H9 (cell line): ENCODE data around the gene MBNL1. TPM values are rescaled to one million over a fixed set of nuclear protein-coding genes. Genes with fewer than 3 reads are reported as not detected.

Experiments
- DNase-seq: peaks from one replicate; pipeline ENCODE4 v3.0.0-alpha.2; 2017
- H2AFZ ChIP-seq: one replicate; pipeline ENCODE4 v1.6.1; 2013; ENCODE audit warnings: mild to moderate bottlenecking, low read length, control low read depth, moderate library complexity
- H2AK5ac ChIP-seq: 2 replicates; pipeline ENCODE4 v1.6.1; 2013; ENCODE audit warnings: low read length, control low read depth, mixed read lengths; ENCODE audit not compliant: insufficient read length
- H2BK120ac ChIP-seq: one replicate; pipeline ENCODE4 v1.6.1; 2013; ENCODE audit warnings: low read depth, mild to moderate bottlenecking, low read length, control low read depth, inconsistent platforms; ENCODE audit not compliant: poor library complexity, severe bottlenecking
- H2BK12ac ChIP-seq: 2 replicates; pipeline ENCODE4 v1.6.1; 2013; ENCODE audit warnings: low read length, control low read depth, mixed read lengths, low read depth; ENCODE audit not compliant: insufficient read length
- H2BK15ac ChIP-seq: 2 replicates; pipeline ENCODE4 v1.6.1; 2013; ENCODE audit warnings: low read depth, low read length, control low read depth
- H2BK20ac ChIP-seq: one replicate; pipeline ENCODE4 v1.6.1; 2013; ENCODE audit warnings: low read depth, mild to moderate bottlenecking, low read length, control low read depth, inconsistent platforms; ENCODE audit not compliant: poor library complexity, severe bottlenecking
- H2BK5ac ChIP-seq: 2 replicates; pipeline ENCODE4 v1.6.1; 2013; ENCODE audit warnings: low read length, control low read depth, mixed read lengths; ENCODE audit not compliant: insufficient read length
- H3K14ac ChIP-seq: 2 replicates; pipeline ENCODE4 v1.6.1; 2013; ENCODE audit warnings: low read length, control low read depth; ENCODE audit not compliant: insufficient read depth
- H3K18ac ChIP-seq: 2 replicates; pipeline ENCODE4 v1.6.1; 2013; ENCODE audit warnings: low read depth, mild to moderate bottlenecking, mixed read lengths, low read length, control low read depth; ENCODE audit not compliant: insufficient read length
- H3K23ac ChIP-seq: 2 replicates; pipeline ENCODE4 v1.6.1; 2013; ENCODE audit warnings: low read length, control low read depth, mixed read lengths, low read depth; ENCODE audit not compliant: insufficient read length
- H3K23me2 ChIP-seq: 2 replicates; pipeline ENCODE4 v1.6.1; 2013; ENCODE audit warnings: low read depth, mild to moderate bottlenecking, mixed read lengths, low read length, control low read depth; ENCODE audit not compliant: insufficient read length, poor library complexity, severe bottlenecking
- H3K27ac ChIP-seq: 2 replicates; pipeline ENCODE4 v1.5.1; 2013; ENCODE audit warnings: low read length, control low read depth, mixed read lengths, low read depth; ENCODE audit not compliant: insufficient read length
- H3K27me3 ChIP-seq: 2 replicates; pipeline ENCODE4 v1.6.1; 2013; ENCODE audit warnings: low read length, control low read depth, inconsistent platforms; ENCODE audit not compliant: insufficient read depth
- H3K4ac ChIP-seq: 2 replicates; pipeline ENCODE4 v1.6.1; 2013; ENCODE audit warnings: low read depth, mild to moderate bottlenecking, control low read depth, inconsistent platforms, low read length, moderate library complexity
- H3K4me1 ChIP-seq: 2 replicates; pipeline ENCODE4 v1.6.1; 2013; ENCODE audit warnings: low read length, control low read depth, inconsistent platforms; ENCODE audit not compliant: insufficient read depth
- H3K4me2 ChIP-seq: 2 replicates; pipeline ENCODE4 v1.6.1; 2013; ENCODE audit warnings: low read length, control low read depth, mixed read lengths; ENCODE audit not compliant: insufficient read length, insufficient read depth
- H3K56ac ChIP-seq: 2 replicates; pipeline ENCODE4 v1.6.1; 2013; ENCODE audit warnings: low read depth, mild to moderate bottlenecking, mixed read lengths, low read length, control low read depth; ENCODE audit not compliant: insufficient read length
- H3K79me1 ChIP-seq: 2 replicates; pipeline ENCODE4 v1.6.1; 2013; ENCODE audit warnings: low read depth, mild to moderate bottlenecking, moderate library complexity, low read length, control low read depth, inconsistent platforms; ENCODE audit not compliant: insufficient read depth, poor library complexity, severe bottlenecking
- H3K79me2 ChIP-seq: 2 replicates; pipeline ENCODE4 v1.6.1; 2013; ENCODE audit warnings: low read length, control low read depth, inconsistent platforms; ENCODE audit not compliant: insufficient read depth
- H3K9ac ChIP-seq: 2 replicates; pipeline ENCODE4 v1.6.1; 2013; ENCODE audit warnings: low read length, control low read depth, mixed read lengths; ENCODE audit not compliant: insufficient read length; ENCODE audit errors: extremely low read depth
- H3K9me3 ChIP-seq: one replicate; pipeline ENCODE4 v1.6.1; 2013; ENCODE audit warnings: low read depth, low read length, inconsistent platforms; ENCODE audit not compliant: control insufficient read depth
- H3T11ph ChIP-seq: one replicate; pipeline ENCODE4 v1.6.1; 2013; ENCODE audit warnings: mild to moderate bottlenecking, low read length, control low read depth, inconsistent platforms
- H4K20me1 ChIP-seq: one replicate; pipeline ENCODE4 v1.6.1; 2013; ENCODE audit not compliant: control insufficient read depth, insufficient read length, insufficient read depth
- H4K5ac ChIP-seq: 2 replicates; pipeline ENCODE4 v1.6.1; 2013; ENCODE audit warnings: low read depth, mild to moderate bottlenecking, mixed read lengths, low read length, control low read depth; ENCODE audit not compliant: insufficient read length
- H4K8ac ChIP-seq: replicated peaks from 2 replicates; pipeline ENCODE4 v1.6.1; 2013; ENCODE audit warnings: low read length, control low read depth, mixed read lengths, low read depth; ENCODE audit not compliant: insufficient read length
- H4K91ac ChIP-seq: 2 replicates; pipeline ENCODE4 v1.6.1; 2013; ENCODE audit warnings: low read depth, mild to moderate bottlenecking, moderate library complexity, mixed read lengths, low read length, control low read depth; ENCODE audit not compliant: insufficient read length
- H3K27ac Mint-ChIP-seq, 3 experiments: 2 replicates in 2 of 3; 3 replicates in 1 of 3; pipeline ENCODE4 v1.8.0; 2020 to 2021; ENCODE audit warnings: mixed read lengths in 3 of 3, mild to moderate bottlenecking in 1 of 3, moderate library complexity in 1 of 3
- H3K27me3 Mint-ChIP-seq: 2 replicates; pipeline ENCODE4 v1.8.0; 2021; ENCODE audit warnings: low read depth, mild to moderate bottlenecking, moderate library complexity, mixed read lengths
- H3K36me3 Mint-ChIP-seq, 3 experiments: 2 replicates in 2 of 3; 3 replicates in 1 of 3; pipeline ENCODE4 v1.8.0; 2020 to 2021; ENCODE audit warnings: low read depth in 3 of 3, mixed read lengths in 3 of 3; ENCODE audit not compliant: insufficient read depth in 1 of 3
- H3K4me1 Mint-ChIP-seq, 2 experiments: 2 replicates each; pipeline ENCODE4 v1.8.0; 2020; ENCODE audit warnings: mixed read lengths in 2 of 2
- H3K4me3 Mint-ChIP-seq, 2 experiments: 2 replicates in 1 of 2; 3 replicates in 1 of 2; pipeline ENCODE4 v1.8.0; 2020 to 2021; ENCODE audit warnings: mild to moderate bottlenecking in 2 of 2, mixed read lengths in 2 of 2, moderate library complexity in 1 of 2
- H3K9me3 Mint-ChIP-seq, 2 experiments: 2 replicates in 1 of 2; 3 replicates in 1 of 2; pipeline ENCODE4 v1.8.0; 2020; ENCODE audit warnings: mild to moderate bottlenecking in 2 of 2, mixed read lengths in 2 of 2, moderate library complexity in 1 of 2
- WGBS: extraction: QIAGEN DNeasy Blood & Tissue Kit; methylation state at CpG from one replicate; pipeline ENCODE4 v1.1.7; 2013; ENCODE audit warnings: missing lambda C conversion rate, low lambda C conversion rate, mixed read lengths; ENCODE audit not compliant: insufficient read length; ENCODE audit errors: extremely low coverage; 5-methylcytosine and 5-hydroxymethylcytosine counted together
- total RNA-seq: library from RNA; stranded (reverse); gene quantifications from 2 replicates; pipeline ENCODE4 v1.2.1, GENCODE V29; 2021
- TF ChIP-seq, protein P1 (sequence below): fragments of 200-600 bp; sonication (generic); conservative IDR thresholded peaks from 3 replicates; pipeline ENCODE4 v1.8.0; 2021; ENCODE audit warnings: antibody characterized with exemption, mild to moderate bottlenecking

Gene MBNL1
- total RNA-seq, 1 experiment from 2014 or later: 14.9 TPM

- Histone ChIP-seq H3K4me1 (peaks cover 3% of the 10 kb centered on the region; the same call in 1 of the 2 replicates), H2BK12ac (no peak overlapping the region), H2BK5ac (no peak overlapping the region), H2BK20ac (no peak overlapping the region), H3K23ac (no peak overlapping the region), H3K27ac (no peak overlapping the region), H3K56ac (no peak overlapping the region), H3K4ac (no peak overlapping the region), H3K23me2 (no peaks in the 10 kb centered on the region), H3T11ph (no peak overlapping the region), H4K8ac (no peak overlapping the region), H3K9me3 (no peaks in the 10 kb centered on the region), H3K9ac (no peak overlapping the region), H2BK15ac (no peak overlapping the region), H4K5ac (no peak overlapping the region), H2AK5ac (no peak overlapping the region), H2BK120ac (no peak overlapping the region), H4K20me1 (no peaks in the 10 kb centered on the region), H3K14ac (no peak overlapping the region), H3K79me1 (no peaks in the 10 kb centered on the region), H2AFZ (no peak overlapping the region), H3K27me3 (no peaks in the 10 kb centered on the region), H3K4me2 (no peak overlapping the region), H3K18ac (no peak overlapping the region), H3K79me2 (no peaks in the 10 kb centered on the region), H4K91ac (no peak overlapping the region)
- Mint-ChIP-seq H3K27me3 (no peaks in the 10 kb centered on the region), H3K4me1 (peaks cover 5 to 8% of the 10 kb centered on the region in 2 experiments), H3K27ac (no peak overlapping the region), H3K9me3 (no peaks in the 10 kb centered on the region), H3K4me3 (no peak overlapping the region), H3K36me3 (peaks cover 0 to 1% (median 0%) of the 10 kb centered on the region in 3 experiments; a peak in 2 of 7 replicates)
- TF ChIP-seq, protein P1, sequence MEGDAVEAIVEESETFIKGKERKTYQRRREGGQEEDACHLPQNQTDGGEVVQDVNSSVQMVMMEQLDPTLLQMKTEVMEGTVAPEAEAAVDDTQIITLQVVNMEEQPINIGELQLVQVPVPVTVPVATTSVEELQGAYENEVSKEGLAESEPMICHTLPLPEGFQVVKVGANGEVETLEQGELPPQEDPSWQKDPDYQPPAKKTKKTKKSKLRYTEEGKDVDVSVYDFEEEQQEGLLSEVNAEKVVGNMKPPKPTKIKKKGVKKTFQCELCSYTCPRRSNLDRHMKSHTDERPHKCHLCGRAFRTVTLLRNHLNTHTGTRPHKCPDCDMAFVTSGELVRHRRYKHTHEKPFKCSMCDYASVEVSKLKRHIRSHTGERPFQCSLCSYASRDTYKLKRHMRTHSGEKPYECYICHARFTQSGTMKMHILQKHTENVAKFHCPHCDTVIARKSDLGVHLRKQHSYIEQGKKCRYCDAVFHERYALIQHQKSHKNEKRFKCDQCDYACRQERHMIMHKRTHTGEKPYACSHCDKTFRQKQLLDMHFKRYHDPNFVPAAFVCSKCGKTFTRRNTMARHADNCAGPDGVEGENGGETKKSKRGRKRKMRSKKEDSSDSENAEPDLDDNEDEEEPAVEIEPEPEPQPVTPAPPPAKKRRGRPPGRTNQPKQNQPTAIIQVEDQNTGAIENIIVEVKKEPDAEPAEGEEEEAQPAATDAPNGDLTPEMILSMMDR: no peak
- WGBS: no CpG with 5 or more reads among the region's 4 CpGs
- no peak for DNase-seq
Observed at GRCh38 chr3:152469248-152470025, 200.7 kb downstream of the MBNL1 start.
